OCI-LY1 (cell line): ENCODE data around the gene TUBD1.

ENCODE experiments used
- CTCF ChIP-seq: fragments of 200-600 bp; sonication (generic), shearing (Covaris generic); IDR thresholded peaks from 2 replicates; pipeline ENCODE4 v1.5.1; 2017; ENCODE audit warnings: mild to moderate bottlenecking, antibody characterized with exemption, low read length, moderate library complexity, mixed read lengths
- EZH2 ChIP-seq: fragments of 200-600 bp; sonication (generic), shearing (Covaris generic); IDR thresholded peaks from 2 replicates; pipeline ENCODE4 v1.8.0; 2017; ENCODE audit warnings: borderline replicate concordance, mixed run types, mild to moderate bottlenecking, antibody characterized with exemption, low read length, moderate library complexity, mixed read lengths

- no peak for TF ChIP-seq CTCF
- no peak for TF ChIP-seq EZH2
Measured at GRCh38 chr17:59815965-59816364, 76.8 kb downstream of the TUBD1 start.
